Upper lobe of left lung (tissue), 6 donors: ENCODE data around the gene PFKFB4. TPM values are rescaled to one million over a fixed set of nuclear protein-coding genes. Genes with fewer than 3 reads are reported as not detected.

Experiments used
- ATAC-seq, 2 donors: fragments of 200-7000 bp; cut with Tn5 transposase; one replicate each; pipeline ENCODE4 v1.9.1; 2022; ENCODE audit warnings: mild to moderate bottlenecking in 2 of 2, moderate library complexity in 2 of 2; ENCODE audit not compliant: low FRiP score in 2 of 2
- DNase-seq, 2 donors: peaks; one replicate each; pipeline ENCODE4 v3.0.0-alpha.2; 2019 to 2020
- H3K27ac ChIP-seq, 4 donors: fragments of 200-600 bp; sonication (generic); one replicate each; pipeline ENCODE4 v1.5.1; 2016 to 2019
- H3K27me3 ChIP-seq, 4 donors: fragments of 200-600 bp; sonication (generic); one replicate each; pipeline ENCODE4 v1.5.1; 2017 to 2019
- H3K36me3 ChIP-seq, 4 donors: fragments of 200-600 bp; sonication (generic); one replicate each; pipeline ENCODE4 v1.5.1; 2016 to 2019
- H3K4me1 ChIP-seq, 4 donors: fragments of 200-600 bp; sonication (generic); one replicate each; pipeline ENCODE4 v1.5.1; 2018 to 2019
- H3K4me3 ChIP-seq, 4 donors: fragments of 200-600 bp; sonication (generic); one replicate each; pipeline ENCODE4 v1.5.1; 2017 to 2019; ENCODE audit warnings: mild to moderate bottlenecking in 2 of 4, moderate library complexity in 1 of 4
- H3K9me3 ChIP-seq, 4 donors: fragments of 200-600 bp; sonication (generic); one replicate each; pipeline ENCODE4 v1.5.1; 2018 to 2019
- EP300 ChIP-seq, 4 donors: sonication (generic); formaldehyde crosslinking; IDR thresholded peaks; one replicate each; pipeline ENCODE4 v1.5.1; 2017; ENCODE audit warnings: antibody characterized with exemption in 4 of 4, control low read depth in 2 of 4
- POLR2A ChIP-seq, 4 donors: fragments of 450-650 bp; IDR thresholded peaks; one replicate each; pipeline ENCODE4 v1.5.1; 2016 to 2017; ENCODE audit warnings: antibody characterized with exemption in 4 of 4, mild to moderate bottlenecking in 2 of 4
- POLR2AphosphoS5 ChIP-seq, 2 donors: sonication (generic); formaldehyde crosslinking; IDR thresholded peaks; one replicate each; pipeline ENCODE4 v1.5.1; 2017; ENCODE audit warnings: antibody characterized with exemption in 2 of 2
- WGBS, 2 donors: methylation state at CpG; one replicate each; pipeline ENCODE4 v1.1.5; 2017 to 2018; 5-methylcytosine and 5-hydroxymethylcytosine counted together
- total RNA-seq, 6 donors: library from RNA; depleted of rRNA in 4 of 6; stranded (reverse); fragments of >200 nt in 4 of 6; gene quantifications; one replicate each; pipeline versions ENCODE4 v1.1.0 to v1.2.1, GENCODE V29; 2016 to 2021
- TF ChIP-seq, protein P1 (sequence below), 6 experiments: fragments of 450-650 bp in 4 of 6; fragments of 200-600 bp in 2 of 6; sonication (generic) in 2 of 6; IDR thresholded peaks; one replicate each; pipeline ENCODE4 v1.5.1; 2016 to 2019; ENCODE audit warnings: antibody characterized with exemption in 6 of 6
- donor health status: DM: no; HTN: no; CAD: no; lungs with moderate emphysema.
- donor health status: DM: no; HTN: yes; CAD: no; lungs with severe emphysema.

PFKFB4 gene
- total RNA-seq, 6 donors from 2014 or later = 5.9 to 16.8 (median 9.8) TPM

DNA sequence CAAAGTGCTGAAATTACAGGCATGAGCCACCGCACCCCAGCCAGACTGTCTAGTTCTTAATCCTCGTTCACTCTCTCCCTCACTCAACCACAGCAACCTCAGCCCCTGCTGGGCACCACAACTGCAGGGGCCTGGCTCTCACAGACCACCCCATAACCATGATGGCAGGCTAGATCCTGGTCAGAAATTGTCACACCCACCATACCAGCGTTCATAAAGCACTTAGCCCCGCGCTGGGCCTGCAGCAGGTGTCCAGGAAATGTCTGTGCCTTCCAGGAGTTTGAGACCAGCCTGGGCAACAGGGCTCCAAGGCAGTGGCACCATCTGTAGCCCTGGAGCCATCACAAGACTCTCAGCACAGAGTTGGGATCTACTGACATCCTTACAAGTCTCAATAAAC lies 54.5 kb downstream of the PFKFB4 start:
- Histone ChIP-seq H3K36me3 (peaks cover 0 to 29% (median 12%) of the 10 kb centered on the region in 4 donors), H3K27ac (peak overlapping the region in 2 of 4 donors; percentile 93 to 94), H3K27me3 (no peaks in the 10 kb centered on the region), H3K4me3 (no peak overlapping the region), H3K9me3 (no peaks in the 10 kb centered on the region), H3K4me1 (peaks cover 18 to 40% (median 24%) of the 10 kb centered on the region in 4 donors)
- WGBS, 2 donors = 85 to 89% methylated on average over 5 of the region's 5 CpGs
- TF ChIP-seq EP300 (IDR thresholded peaks at IDR 0.05) (no peak), POLR2A (IDR thresholded peaks at IDR 0.05) (no peak), POLR2AphosphoS5 (IDR thresholded peaks at IDR 0.05) (no peak)
- TF ChIP-seq, protein P1, sequence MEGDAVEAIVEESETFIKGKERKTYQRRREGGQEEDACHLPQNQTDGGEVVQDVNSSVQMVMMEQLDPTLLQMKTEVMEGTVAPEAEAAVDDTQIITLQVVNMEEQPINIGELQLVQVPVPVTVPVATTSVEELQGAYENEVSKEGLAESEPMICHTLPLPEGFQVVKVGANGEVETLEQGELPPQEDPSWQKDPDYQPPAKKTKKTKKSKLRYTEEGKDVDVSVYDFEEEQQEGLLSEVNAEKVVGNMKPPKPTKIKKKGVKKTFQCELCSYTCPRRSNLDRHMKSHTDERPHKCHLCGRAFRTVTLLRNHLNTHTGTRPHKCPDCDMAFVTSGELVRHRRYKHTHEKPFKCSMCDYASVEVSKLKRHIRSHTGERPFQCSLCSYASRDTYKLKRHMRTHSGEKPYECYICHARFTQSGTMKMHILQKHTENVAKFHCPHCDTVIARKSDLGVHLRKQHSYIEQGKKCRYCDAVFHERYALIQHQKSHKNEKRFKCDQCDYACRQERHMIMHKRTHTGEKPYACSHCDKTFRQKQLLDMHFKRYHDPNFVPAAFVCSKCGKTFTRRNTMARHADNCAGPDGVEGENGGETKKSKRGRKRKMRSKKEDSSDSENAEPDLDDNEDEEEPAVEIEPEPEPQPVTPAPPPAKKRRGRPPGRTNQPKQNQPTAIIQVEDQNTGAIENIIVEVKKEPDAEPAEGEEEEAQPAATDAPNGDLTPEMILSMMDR (IDR thresholded peaks at IDR 0.05) = no peak
- DNase-seq = no peak
- no peak for ATAC-seq

DNA sequence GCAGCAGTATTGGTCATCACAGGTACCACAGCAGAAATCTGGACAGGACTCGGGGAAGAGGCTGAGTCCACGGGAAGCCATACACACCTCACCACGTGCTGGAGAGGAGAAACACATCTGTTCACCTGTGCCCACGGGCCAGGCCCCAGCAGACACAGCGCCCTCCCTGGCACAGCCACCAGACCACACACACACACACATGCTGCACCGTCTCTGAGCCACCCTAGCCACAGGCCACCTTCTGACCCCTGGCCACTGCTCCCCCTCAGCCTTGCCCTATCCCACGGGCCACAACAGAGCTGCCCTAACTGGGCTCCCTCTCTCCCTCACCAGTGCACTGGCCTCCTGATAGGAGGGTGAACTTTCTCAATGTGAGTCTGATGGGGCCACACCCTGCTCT lies 55.4 kb downstream of the PFKFB4 start:
- ATAC-seq (peak in 1 of 2 donors; percentile 6), DNase-seq (no peak)
- Histone ChIP-seq H3K9me3 (no peaks in the 10 kb centered on the region), H3K4me3 (no peak overlapping the region), H3K36me3 (peaks cover 0 to 39% (median 14%) of the 10 kb centered on the region in 4 donors), H3K4me1 (peaks cover 18 to 40% (median 24%) of the 10 kb centered on the region in 4 donors), H3K27me3 (no peaks in the 10 kb centered on the region), H3K27ac (no peak overlapping the region)
- no peak for TF ChIP-seq EP300 (IDR thresholded peaks at IDR 0.05)
- no peak for TF ChIP-seq POLR2AphosphoS5 (IDR thresholded peaks at IDR 0.05)
- TF ChIP-seq, protein P1 (IDR thresholded peaks at IDR 0.05) = no peak
- no peak for TF ChIP-seq POLR2A (IDR thresholded peaks at IDR 0.05)
- WGBS, 2 donors = 81 to 94% methylated on average over 5 to 7 of the region's 7 CpGs

DNA sequence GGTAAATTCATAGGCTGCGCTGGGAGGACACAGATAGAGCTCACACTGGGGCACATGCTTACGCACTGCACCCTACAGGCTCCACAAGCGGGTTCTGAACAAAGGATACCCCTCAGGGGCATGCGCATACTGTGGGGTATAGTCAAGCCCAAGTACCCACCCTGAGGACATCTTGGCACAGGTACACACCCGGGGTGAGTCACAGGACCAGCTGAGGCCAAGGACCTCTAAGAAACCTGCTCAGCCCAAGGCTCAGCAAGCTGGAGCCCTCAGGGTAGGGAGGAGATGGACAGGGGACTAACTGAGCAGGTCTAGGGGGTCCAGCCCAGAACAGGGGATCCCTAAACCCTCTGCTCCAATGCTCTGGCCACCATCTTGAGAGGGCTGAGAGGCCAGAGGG lies 55.9 kb downstream of the PFKFB4 start:
- WGBS, 2 donors = 96% methylated on average over 5 of the region's 5 CpGs; no CpG with 5 or more reads in 1 of the 2 donors

DNA sequence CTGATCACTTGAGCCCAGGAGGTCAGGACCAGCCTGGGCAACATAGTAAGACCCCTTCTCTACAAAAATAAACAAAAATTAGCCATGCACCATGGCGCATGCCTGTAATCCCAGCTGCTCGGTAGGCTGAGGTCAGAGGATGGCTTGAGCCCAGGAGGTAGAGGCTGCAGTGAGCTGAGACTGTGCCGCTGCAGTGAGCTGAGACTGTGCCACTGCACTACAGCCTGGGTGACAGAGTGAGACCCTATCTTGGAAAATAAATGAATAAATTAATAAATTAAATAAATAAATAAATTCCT lies 63.5 kb downstream of the PFKFB4 start:
- DNase-seq (no peak), ATAC-seq (no peak)
- 87 to 98% methylated on average over 3 of the region's 3 CpGs for WGBS, 2 donors
- TF ChIP-seq POLR2AphosphoS5 (IDR thresholded peaks at IDR 0.05) (no peak), POLR2A (IDR thresholded peaks at IDR 0.05) (no peak), EP300 (IDR thresholded peaks at IDR 0.05) (no peak)
- TF ChIP-seq, protein P1 (IDR thresholded peaks at IDR 0.05) = no peak
- Histone ChIP-seq H3K36me3 (peaks cover 0 to 54% (median 14%) of the 10 kb centered on the region in 4 donors), H3K4me3 (no peak overlapping the region), H3K4me1 (no peaks in the 10 kb centered on the region), H3K9me3 (no peaks in the 10 kb centered on the region), H3K27ac (no peak overlapping the region), H3K27me3 (no peaks in the 10 kb centered on the region)

More for the DNA sequence above, 55.9 kb downstream of the PFKFB4 start:
- ATAC-seq = no peak
- Histone ChIP-seq H3K27me3 (no peaks in the 10 kb centered on the region), H3K4me1 (peaks cover 18 to 40% (median 24%) of the 10 kb centered on the region in 4 donors), H3K9me3 (no peaks in the 10 kb centered on the region), H3K4me3 (no peak overlapping the region), H3K36me3 (peaks cover 0 to 44% (median 17%) of the 10 kb centered on the region in 4 donors), H3K27ac (no peak overlapping the region)
- DNase-seq = no peak
- TF ChIP-seq POLR2AphosphoS5 (IDR thresholded peaks at IDR 0.05) = no peak
- TF ChIP-seq EP300 (IDR thresholded peaks at IDR 0.05) = no peak
- TF ChIP-seq, protein P1 (IDR thresholded peaks at IDR 0.05) = no peak
- TF ChIP-seq POLR2A (IDR thresholded peaks at IDR 0.05) = no peak

DNA sequence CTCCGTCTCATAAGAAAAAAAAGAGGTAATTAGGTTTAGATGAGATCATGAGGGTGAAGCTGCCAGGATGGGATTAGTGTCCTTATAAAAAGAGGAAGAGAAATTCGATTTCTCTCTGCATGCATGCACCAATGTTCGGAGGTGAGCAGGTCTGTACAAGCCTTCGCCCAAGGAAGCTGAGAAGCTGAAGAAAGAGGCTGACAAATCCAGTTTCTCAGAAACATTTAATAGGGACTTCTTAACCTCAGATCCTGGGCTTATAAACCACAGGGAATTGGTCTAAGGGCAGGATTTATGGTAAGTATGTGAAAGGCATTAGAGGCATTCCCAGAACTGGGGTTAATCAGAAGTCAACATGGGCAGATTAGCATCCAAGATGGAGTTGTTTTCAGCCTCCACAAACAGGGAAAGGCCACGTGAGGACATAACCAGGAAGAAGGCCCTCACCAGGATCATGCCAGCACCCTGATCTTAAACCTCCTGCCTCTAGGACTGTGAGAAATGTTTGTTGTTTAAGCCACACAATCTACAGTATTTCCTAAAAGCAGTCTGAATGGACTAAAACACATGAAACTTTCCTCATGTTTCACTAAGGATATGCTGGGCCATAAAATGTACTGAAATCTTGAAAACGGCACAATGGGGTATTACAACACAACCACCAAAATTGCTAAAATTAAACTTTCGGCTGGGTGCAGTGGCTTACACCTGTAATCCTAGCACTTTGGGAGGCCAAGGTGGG lies 64.0 kb downstream of the PFKFB4 start:
- H3K27me3 ChIP-seq = no peaks in the 10 kb centered on the region
- no peaks in the 10 kb centered on the region for H3K4me1 ChIP-seq
- H3K4me3 ChIP-seq = no peak overlapping the region
- H3K27ac ChIP-seq = no peak overlapping the region
- no peak for DNase-seq
- 73 to 87% methylated on average over 7 of the region's 7 CpGs for WGBS, 2 donors
- ATAC-seq = no peak
- peaks cover 0 to 50% (median 12%) of the 10 kb centered on the region in 4 donors for H3K36me3 ChIP-seq
- H3K9me3 ChIP-seq = no peaks in the 10 kb centered on the region
- TF ChIP-seq POLR2AphosphoS5 (IDR thresholded peaks at IDR 0.05) (no peak), EP300 (IDR thresholded peaks at IDR 0.05) (no peak), POLR2A (IDR thresholded peaks at IDR 0.05) (no peak)
- TF ChIP-seq, protein P1 (IDR thresholded peaks at IDR 0.05) = no peak
